A549 (cell line): Measurements from ENCODE around the gene IMMT.

Source experiments
- CTCF ChIP-seq: fragments of >200 bp; sonication (Bioruptor Twin); formaldehyde crosslinking; IDR thresholded peaks from 3 replicates; pipeline ENCODE4 v1.5.1; 2016
- EP300 ChIP-seq, 2 experiments: fragments of >200 bp; sonication (Bioruptor Twin); formaldehyde crosslinking; IDR thresholded peaks; 2 replicates in 1 of 2; 3 replicates in 1 of 2; pipeline ENCODE4 v1.6.1; 2016 to 2017
- REST ChIP-seq: fragments of 200-600 bp; sonication (generic); IDR thresholded peaks from 2 replicates; pipeline ENCODE4 v1.6.1; 2016; ENCODE audit warnings: antibody characterized with exemption, mild to moderate bottlenecking, moderate library complexity

- no peak for TF ChIP-seq REST
- TF ChIP-seq CTCF, result no peak
- no peak for TF ChIP-seq EP300 (IDR thresholded peaks at IDR 0.05)
Observed at GRCh38 chr2:86107031-86107430, 88.2 kb downstream of the IMMT start.
